Epithelial cell of proximal tubule (primary cell): ENCODE measurements around the gene YARS1. TPM values are rescaled to one million over a fixed set of nuclear protein-coding genes. Genes with fewer than 3 reads are reported as not detected.
"Not testable (repeated sequence)": the region's sequence is repeated elsewhere in the genome, so short reads cannot be mapped to it uniquely, and the experiment has no call there.

Experiments
- DNase-seq: peaks from one replicate; pipeline ENCODE4 v3.0.0-alpha.2; 2011; ENCODE audit warnings: low read depth
- H3K4me3 ChIP-seq: 2 replicates; pipeline ENCODE4 v1.5.1; 2011; ENCODE audit warnings: low read depth, mild to moderate bottlenecking, low read length
- total RNA-seq: library from RNA; depleted of rRNA; stranded (reverse); fragments of >200 nt; gene quantifications from 2 replicates; pipeline ENCODE4 v1.2.3, GENCODE V29; 2015
- TF ChIP-seq, protein P1 (sequence below): conservative IDR thresholded peaks from 2 replicates; pipeline ENCODE4 v1.5.1; 2012; ENCODE audit warnings: low read depth, mild to moderate bottlenecking, low read length

Gene YARS1
- total RNA-seq, 1 donor from 2014 or later: 90.9 TPM

DNA sequence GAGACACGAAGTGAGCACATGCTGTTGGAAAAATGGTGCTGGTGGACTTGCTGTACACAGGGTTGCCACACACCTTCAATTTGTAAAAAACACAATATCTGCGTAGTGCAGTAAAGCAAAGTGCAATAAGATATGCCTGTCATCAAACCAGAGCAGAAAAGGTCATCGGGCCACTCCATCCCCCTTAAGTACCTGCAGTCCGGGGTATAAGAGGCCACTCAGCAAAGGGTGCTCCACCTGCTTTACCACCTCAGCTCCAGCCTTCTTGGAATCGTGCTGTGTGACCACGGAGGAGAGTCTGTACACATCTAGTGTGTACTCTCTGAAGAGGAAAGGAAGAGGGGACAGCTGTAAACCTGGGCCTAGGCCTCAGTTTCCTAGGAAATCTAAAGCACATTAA lies 10.9 kb downstream of the YARS1 start:
- TF ChIP-seq, protein P1, sequence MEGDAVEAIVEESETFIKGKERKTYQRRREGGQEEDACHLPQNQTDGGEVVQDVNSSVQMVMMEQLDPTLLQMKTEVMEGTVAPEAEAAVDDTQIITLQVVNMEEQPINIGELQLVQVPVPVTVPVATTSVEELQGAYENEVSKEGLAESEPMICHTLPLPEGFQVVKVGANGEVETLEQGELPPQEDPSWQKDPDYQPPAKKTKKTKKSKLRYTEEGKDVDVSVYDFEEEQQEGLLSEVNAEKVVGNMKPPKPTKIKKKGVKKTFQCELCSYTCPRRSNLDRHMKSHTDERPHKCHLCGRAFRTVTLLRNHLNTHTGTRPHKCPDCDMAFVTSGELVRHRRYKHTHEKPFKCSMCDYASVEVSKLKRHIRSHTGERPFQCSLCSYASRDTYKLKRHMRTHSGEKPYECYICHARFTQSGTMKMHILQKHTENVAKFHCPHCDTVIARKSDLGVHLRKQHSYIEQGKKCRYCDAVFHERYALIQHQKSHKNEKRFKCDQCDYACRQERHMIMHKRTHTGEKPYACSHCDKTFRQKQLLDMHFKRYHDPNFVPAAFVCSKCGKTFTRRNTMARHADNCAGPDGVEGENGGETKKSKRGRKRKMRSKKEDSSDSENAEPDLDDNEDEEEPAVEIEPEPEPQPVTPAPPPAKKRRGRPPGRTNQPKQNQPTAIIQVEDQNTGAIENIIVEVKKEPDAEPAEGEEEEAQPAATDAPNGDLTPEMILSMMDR: no peak
- no peak for DNase-seq
- H3K4me3 ChIP-seq: no peak overlapping the region

DNA sequence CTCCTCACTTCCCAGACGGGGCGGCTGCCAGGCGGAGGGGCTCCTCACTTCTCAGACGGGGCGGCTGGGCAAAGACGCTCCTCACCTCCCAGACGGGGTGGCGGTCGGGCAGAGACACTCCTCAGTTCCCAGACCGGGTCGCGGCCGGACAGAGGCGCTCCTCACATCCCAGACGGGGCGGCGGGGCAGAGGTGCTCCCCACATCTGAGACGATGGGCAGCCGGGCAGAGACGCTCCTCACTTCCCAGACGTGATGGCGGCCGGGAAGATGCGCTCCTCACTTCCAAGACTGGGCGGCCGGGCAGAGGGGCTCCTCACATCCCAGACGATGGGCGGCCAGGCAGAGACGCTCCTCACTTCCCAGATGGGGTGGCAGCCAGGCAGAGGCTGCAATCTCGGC lies 12.7 kb downstream of the YARS1 start:
- H3K4me3 ChIP-seq: not testable (repeated sequence)

DNA sequence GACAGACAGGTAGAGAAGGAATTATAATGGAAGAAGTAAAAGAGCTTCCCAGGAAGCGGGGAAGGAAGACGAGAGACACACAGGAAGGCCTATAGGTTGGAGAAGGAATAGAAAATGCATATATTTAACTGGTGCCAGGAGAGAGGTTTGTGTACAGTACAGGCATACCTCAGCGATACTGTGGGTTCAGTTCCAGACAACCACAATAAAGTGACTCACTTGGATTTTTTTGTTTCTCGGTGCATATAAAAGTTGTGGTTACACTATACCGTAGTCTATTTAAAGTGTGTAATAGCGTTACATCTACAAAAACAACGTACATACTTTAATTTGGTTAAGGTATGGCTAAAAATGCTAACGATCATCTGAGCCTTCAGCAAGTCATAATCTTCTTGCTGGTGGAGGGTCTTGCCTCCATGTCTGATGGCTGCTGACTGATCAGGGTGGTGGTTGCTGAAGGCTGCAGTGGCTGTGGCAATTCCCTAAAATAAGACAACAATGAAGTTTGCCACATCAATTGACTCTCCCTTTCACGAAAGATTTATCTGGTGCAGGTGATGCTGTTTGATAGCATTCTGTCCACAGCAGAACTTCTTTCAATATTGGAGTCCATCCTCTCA lies 16.0 kb downstream of the YARS1 start:
- H3K4me3 ChIP-seq: no peak overlapping the region
- TF ChIP-seq, protein P1: no peak
- DNase-seq: no peak

More for the DNA sequence above, 12.7 kb downstream of the YARS1 start:
- DNase-seq: not testable (repeated sequence)

DNA sequence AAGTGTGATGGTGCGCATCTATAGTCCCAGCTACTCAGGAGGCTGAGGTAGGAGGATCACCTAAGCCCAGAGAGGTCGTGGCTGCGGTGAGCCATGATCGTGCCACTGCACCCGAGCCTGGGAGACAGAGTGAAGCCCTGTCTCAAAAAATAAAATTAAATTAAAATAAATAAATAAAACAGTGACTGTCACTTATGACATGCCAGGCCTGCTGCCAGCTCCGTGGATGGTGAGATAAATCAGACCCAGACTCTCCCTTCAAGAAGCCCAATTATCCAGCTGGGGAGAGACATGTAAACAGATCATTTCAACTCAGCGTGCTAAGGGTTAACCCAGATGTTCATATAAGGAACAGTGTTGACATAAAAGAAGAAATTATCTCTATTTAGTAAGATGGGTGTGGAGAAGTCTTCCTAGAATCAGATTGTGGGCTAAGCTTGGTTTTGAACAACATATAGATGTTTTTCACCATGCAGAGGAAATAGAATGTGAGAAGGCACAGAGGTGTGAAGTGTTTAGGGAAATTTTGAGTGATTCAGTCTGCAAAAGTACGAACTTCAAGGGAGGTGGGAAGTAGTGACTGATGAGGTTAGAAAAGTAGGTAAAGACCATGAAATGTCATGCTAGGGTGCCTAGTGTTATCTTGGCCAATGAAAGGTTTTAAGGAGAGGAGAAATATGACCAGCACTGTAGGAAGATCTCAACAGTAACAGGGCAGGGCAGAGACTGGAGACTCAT lies 18.3 kb downstream of the YARS1 start:
- TF ChIP-seq, protein P1: no peak
- DNase-seq: no peak
- no peak overlapping the region for H3K4me3 ChIP-seq

DNA sequence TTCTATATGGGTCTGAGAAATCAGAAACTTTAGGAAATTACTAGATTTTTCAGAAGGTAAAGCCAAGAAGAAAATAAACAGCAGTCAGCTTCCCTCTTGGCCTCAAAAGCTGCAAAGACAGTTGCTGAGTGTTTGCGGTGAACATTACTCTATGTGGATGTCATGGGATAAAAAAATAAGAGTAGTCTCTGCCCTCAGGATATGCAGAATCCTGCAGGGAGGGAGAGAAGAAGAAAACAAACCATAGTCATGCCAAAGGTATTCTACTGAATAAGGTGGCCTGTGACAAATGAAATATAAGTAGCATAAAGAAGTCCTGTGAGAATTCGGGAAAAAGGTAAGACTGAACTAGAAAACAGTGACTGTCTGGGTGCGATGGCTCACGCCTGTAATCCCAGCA lies 19.0 kb downstream of the YARS1 start:
- TF ChIP-seq, protein P1: no peak
- no peak overlapping the region for H3K4me3 ChIP-seq
- DNase-seq: no peak

DNA sequence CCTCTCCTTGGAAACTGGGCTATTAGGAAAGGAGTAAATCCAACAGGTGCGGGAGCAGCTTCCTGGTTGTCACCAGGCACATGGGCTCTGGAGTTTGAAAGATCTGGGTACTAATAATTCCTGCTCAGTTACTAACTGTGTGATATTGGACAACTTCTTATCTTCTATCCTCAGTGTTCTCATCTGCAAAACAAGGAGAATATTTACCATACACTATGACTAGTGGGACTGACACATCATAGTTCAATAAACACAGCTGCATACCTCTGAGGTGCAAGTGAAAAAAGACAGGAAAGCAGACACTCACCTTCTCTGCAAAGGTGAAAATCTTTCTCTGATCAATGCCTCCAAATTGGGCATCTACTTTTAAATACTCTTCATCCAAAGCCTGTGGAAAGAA lies 19.7 kb downstream of the YARS1 start:
- no peak overlapping the region for H3K4me3 ChIP-seq
- no peak for DNase-seq
- TF ChIP-seq, protein P1: no peak

DNA sequence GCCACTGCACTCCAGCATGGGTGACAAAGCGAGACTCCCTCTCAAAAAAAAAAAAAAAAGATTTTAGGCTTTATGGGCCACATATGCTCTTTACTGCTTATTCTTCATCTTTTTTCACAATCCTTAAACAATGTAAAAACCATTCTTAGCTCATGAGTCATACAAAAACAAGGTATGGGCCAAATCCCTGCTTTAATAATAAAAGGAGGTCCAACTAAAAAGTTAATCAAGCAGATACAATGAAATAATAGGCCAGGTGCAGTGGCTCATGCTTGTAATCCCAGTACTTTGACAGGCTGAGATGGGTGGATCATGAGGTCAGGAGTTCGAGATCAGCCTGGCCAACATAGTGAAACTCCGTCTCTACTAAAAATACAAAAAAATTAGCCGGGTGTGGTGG lies 21.4 kb downstream of the YARS1 start:
- DNase-seq: not testable (repeated sequence)

DNA sequence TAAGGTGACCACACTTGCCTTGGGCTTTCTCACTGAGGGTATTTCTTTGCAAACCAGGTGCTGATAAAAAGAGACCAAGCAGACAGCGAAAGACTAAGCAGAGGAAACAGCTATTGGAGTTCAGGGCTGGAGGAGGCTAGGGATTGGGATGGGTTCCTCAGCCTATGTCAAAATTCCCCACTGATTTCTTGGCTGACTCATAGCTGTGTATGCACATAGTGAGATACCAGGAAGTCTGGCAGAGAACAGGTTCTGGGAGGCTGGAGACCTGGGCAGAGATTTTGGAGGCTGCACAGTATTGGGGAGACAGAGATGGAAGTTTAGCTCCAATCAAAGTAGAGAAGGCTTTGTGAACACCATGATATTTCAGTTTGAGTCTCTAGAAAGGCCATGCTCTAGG lies 25.3 kb downstream of the YARS1 start:
- H3K4me3 ChIP-seq: no peak overlapping the region
- TF ChIP-seq, protein P1: no peak
- no peak for DNase-seq

More for the DNA sequence above, 21.4 kb downstream of the YARS1 start:
- H3K4me3 ChIP-seq: not testable (repeated sequence)

DNA sequence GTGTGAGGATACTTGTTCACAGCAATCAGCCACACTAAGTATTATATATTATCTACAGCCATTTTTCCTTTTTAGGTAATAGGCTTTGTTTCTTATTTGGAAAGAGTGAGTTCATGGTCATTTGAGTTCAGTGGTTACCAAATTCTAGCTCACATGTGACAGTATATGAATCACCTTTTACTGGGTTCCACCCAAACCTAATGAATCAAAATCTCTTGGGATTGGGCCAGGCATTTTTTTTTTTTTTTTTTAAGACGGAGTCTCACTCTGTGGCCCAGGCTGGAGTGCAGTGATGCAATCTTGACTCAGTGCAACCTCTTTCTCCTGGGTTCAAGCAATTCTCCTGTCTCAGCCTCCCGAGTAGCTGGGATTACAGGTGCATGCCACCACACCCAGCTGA lies 27.8 kb downstream of the YARS1 start:
- not testable (repeated sequence) for H3K4me3 ChIP-seq
- DNase-seq: peak; percentile 63
